ENCODE measurements around the gene COQ8B. TPM values are rescaled to one million over a fixed set of nuclear protein-coding genes. Genes with fewer than 3 reads are reported as not detected.

Gene COQ8B
- polyA plus RNA-seq, 1 donor (not counting 4 experiments of a cell fraction or from before 2014, with no cell fraction given): 11.0 TPM

DNA sequence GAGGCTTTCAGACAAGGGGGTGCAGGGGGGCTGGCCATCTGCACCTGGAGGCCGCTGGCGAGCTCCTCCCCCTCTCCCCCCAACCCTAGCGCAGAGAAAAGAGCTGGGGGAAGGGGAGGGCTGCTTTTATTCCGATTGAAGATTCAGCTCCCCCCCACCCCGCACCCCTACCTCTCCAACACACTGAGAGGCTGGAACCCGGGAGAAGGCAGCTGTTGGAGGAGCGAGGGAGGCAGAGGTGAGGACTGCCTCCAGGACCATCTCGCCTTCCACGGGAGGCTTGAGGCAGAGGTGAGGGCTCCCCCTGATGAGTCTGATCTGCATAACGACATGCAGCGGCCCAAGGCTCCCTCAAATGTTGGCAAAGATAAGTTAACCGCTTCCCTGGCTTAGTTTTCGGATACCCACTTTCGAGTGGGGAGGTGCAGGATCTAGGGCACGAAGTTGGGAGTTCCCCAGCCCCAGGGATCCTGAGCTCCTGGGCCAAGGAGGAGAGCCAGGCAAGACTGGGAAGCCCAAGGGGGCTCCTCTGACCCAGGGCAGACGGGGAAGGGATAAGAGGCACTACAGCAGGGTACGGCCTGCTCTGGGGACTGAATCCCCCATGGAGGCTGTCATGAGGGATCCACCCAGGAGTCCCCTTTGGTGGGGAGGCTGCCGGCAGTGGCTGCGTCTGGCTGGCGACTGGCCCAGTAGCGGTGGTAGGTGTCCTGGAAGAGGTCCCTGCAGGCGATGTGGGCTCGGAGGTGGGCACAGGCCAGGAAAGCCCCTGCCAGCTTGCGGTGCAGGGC, 25.1 kb downstream of the COQ8B start:
- Histone ChIP-seq H3K4me3 (ENCODE audit: control insufficient read depth in 2 of 3, extremely low read depth in 1 of 3, insufficient read depth in 2 of 3, low read depth in 1 of 3, low read length in 3 of 3) (no peak overlapping the region), H3K9ac (ENCODE audit: control insufficient read depth, extremely low read depth, insufficient read depth, low read length) (peak overlapping the region; percentile 88), H2AFZ (ENCODE audit: control insufficient read depth, low read length) (peak overlapping the region; percentile 87), H3K4me2 (ENCODE audit: control insufficient read depth, extremely low read depth, insufficient read depth, low read depth, low read length) (peak overlapping the region; percentile 89), H3K9me3 (ENCODE audit: control insufficient read depth, low read depth, low read length) (no peaks in the 10 kb centered on the region), H3K9me1 (ENCODE audit: control insufficient read depth, extremely low read depth, insufficient read depth, low read length) (no peaks in the 10 kb centered on the region), H3K79me2 (ENCODE audit: control insufficient read depth, insufficient read depth, low read length) (peaks cover 15% of the 10 kb centered on the region), H3K36me3 (ENCODE audit: control insufficient read depth in 2 of 2, extremely low read depth in 1 of 2, insufficient read depth in 2 of 2, low read length in 2 of 2) (peaks cover 8 to 18% of the 10 kb centered on the region in 2 experiments), H3K4me1 (ENCODE audit: control insufficient read depth, extremely low read depth, insufficient read depth, low read length) (peaks cover 36% of the 10 kb centered on the region), H3K27me3 (ENCODE audit: control insufficient read depth, extremely low read depth, insufficient read depth, low read length) (no peaks in the 10 kb centered on the region), H3K27ac (ENCODE audit: control insufficient read depth, insufficient read depth, low read length) (peak overlapping the region; percentile 84), H4K20me1 (ENCODE audit: control insufficient read depth, extremely low read depth, insufficient read depth, low read length) (peaks cover 2% of the 10 kb centered on the region)
- no peak for FAIRE-seq
- DNase-seq (ENCODE audit: low read depth, low spot score): no peak
- TF ChIP-seq, protein P1, sequence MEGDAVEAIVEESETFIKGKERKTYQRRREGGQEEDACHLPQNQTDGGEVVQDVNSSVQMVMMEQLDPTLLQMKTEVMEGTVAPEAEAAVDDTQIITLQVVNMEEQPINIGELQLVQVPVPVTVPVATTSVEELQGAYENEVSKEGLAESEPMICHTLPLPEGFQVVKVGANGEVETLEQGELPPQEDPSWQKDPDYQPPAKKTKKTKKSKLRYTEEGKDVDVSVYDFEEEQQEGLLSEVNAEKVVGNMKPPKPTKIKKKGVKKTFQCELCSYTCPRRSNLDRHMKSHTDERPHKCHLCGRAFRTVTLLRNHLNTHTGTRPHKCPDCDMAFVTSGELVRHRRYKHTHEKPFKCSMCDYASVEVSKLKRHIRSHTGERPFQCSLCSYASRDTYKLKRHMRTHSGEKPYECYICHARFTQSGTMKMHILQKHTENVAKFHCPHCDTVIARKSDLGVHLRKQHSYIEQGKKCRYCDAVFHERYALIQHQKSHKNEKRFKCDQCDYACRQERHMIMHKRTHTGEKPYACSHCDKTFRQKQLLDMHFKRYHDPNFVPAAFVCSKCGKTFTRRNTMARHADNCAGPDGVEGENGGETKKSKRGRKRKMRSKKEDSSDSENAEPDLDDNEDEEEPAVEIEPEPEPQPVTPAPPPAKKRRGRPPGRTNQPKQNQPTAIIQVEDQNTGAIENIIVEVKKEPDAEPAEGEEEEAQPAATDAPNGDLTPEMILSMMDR (optimal IDR thresholded peaks at IDR 0.05 in 1 of 3, IDR thresholded peaks at IDR 0.05 in 1 of 3, conservative IDR thresholded peaks at IDR 0.05 in 1 of 3; ENCODE audit: extremely low read depth in 1 of 3, insufficient read depth in 2 of 3, low read length in 3 of 3): peak in 1 of 3 experiments; percentile 18
- TF ChIP-seq EZH2 (IDR thresholded peaks at IDR 0.05; ENCODE audit: low read length): no peak
- dilution Hi-C loops (cut with MboI; ENCODE audit: extremely low pct_ligation_motif_present, low sequenced_read_pairs): no loop called here

DNA sequence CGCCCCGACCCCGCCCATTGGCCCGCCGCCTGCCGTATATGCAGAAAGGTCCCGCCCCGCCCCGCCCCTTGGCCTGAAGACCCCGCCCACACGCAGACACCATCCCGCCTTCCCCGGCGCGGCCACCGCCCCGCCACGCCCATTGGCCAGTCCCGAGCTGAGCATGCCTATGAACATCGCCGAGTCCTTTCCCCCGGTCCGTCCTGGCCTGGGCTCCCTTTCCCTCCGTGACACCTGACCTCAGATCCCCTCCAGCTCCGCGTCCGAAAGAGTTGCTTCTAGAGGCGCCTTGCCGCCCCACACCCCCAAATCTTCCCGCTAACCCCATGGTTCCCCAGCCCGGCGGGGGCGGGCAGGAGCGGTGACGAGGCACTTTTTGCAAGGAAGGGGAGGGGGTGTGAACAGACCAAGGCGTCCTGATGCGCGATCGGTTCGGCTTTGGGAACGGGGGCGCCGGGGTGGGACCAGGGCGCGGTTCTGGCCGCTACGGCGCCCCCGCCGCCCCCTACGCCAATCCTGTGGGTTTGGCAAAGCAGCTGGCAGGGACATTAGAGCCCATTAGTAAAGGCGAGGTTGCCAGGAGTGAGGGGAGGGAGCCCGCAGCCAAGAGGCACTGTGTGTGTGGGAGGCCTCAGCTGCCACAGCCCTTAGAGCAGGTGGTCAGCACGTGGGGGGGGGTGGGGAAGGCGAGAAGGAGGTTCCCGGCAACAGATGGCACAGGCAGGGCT, 25.8 kb downstream of the COQ8B start:
- H3K4me3 ChIP-seq (ENCODE audit: control insufficient read depth in 2 of 3, extremely low read depth in 1 of 3, insufficient read depth in 2 of 3, low read depth in 1 of 3, low read length in 3 of 3): peak overlapping the region; percentile 52 to 76 (median 70)
- peak overlapping the region; percentile 88 for H3K9ac ChIP-seq (ENCODE audit: control insufficient read depth, extremely low read depth, insufficient read depth, low read length)
- TF ChIP-seq, protein P1 (optimal IDR thresholded peaks at IDR 0.05 in 1 of 3, IDR thresholded peaks at IDR 0.05 in 1 of 3, conservative IDR thresholded peaks at IDR 0.05 in 1 of 3; ENCODE audit: extremely low read depth in 1 of 3, insufficient read depth in 2 of 3, low read length in 3 of 3): no peak
- TF ChIP-seq EZH2 (IDR thresholded peaks at IDR 0.05; ENCODE audit: low read length): no peak
- H3K27me3 ChIP-seq (ENCODE audit: control insufficient read depth, extremely low read depth, insufficient read depth, low read length): no peaks in the 10 kb centered on the region
- no peak for FAIRE-seq
- DNase-seq (ENCODE audit: low read depth, low spot score): no peak
- H3K9me3 ChIP-seq (ENCODE audit: control insufficient read depth, low read depth, low read length): no peaks in the 10 kb centered on the region
- dilution Hi-C loops (cut with MboI; ENCODE audit: extremely low pct_ligation_motif_present, low sequenced_read_pairs): no loop called here
- no peaks in the 10 kb centered on the region for H3K9me1 ChIP-seq (ENCODE audit: control insufficient read depth, extremely low read depth, insufficient read depth, low read length)
- peaks cover 8 to 23% of the 10 kb centered on the region in 2 experiments for H3K36me3 ChIP-seq (ENCODE audit: control insufficient read depth in 2 of 2, extremely low read depth in 1 of 2, insufficient read depth in 2 of 2, low read length in 2 of 2)
- peaks cover 15% of the 10 kb centered on the region for H3K79me2 ChIP-seq (ENCODE audit: control insufficient read depth, insufficient read depth, low read length)
- H3K27ac ChIP-seq (ENCODE audit: control insufficient read depth, insufficient read depth, low read length): peak overlapping the region; percentile 84
- H3K4me2 ChIP-seq (ENCODE audit: control insufficient read depth, extremely low read depth, insufficient read depth, low read depth, low read length): peak overlapping the region; percentile 89
- peak overlapping the region; percentile 87 for H2AFZ ChIP-seq (ENCODE audit: control insufficient read depth, low read length)
- H4K20me1 ChIP-seq (ENCODE audit: control insufficient read depth, extremely low read depth, insufficient read depth, low read length): peaks cover 2% of the 10 kb centered on the region
- peaks cover 36% of the 10 kb centered on the region for H3K4me1 ChIP-seq (ENCODE audit: control insufficient read depth, extremely low read depth, insufficient read depth, low read length)

Data from keratinocyte (primary cell).